Trophoblast cell (in vitro differentiated cells and primary cell): ENCODE data around the gene GRIN3A.

Experiments used
- DNase-seq, 2 donors: peaks; one replicate each; pipeline ENCODE4 v3.0.0-alpha.2; 2016
- H2AFZ ChIP-seq: 2 replicates; pipeline ENCODE4 v1.6.1; 2013; ENCODE audit warnings: low read length, moderate library complexity, mild to moderate bottlenecking; ENCODE audit not compliant: insufficient read depth, poor library complexity
- H2AK5ac ChIP-seq: 2 replicates; pipeline ENCODE4 v1.6.1; 2013; ENCODE audit warnings: mild to moderate bottlenecking, low read length
- H2BK120ac ChIP-seq: 2 replicates; pipeline ENCODE4 v1.6.1; 2013; ENCODE audit warnings: low read length, mild to moderate bottlenecking, moderate library complexity; ENCODE audit not compliant: insufficient read depth, poor library complexity
- H2BK12ac ChIP-seq: 2 replicates; pipeline ENCODE4 v1.6.1; 2013; ENCODE audit warnings: mild to moderate bottlenecking, low read length, moderate library complexity
- H2BK5ac ChIP-seq: 2 replicates; pipeline ENCODE4 v1.6.1; 2013; ENCODE audit warnings: low read length, low read depth, moderate library complexity, mild to moderate bottlenecking; ENCODE audit not compliant: poor library complexity
- H3K14ac ChIP-seq: 2 replicates; pipeline ENCODE4 v1.6.1; 2013; ENCODE audit warnings: mild to moderate bottlenecking, low read length
- H3K18ac ChIP-seq: 2 replicates; pipeline ENCODE4 v1.6.1; 2013; ENCODE audit warnings: mild to moderate bottlenecking, low read length
- H3K23ac ChIP-seq: 2 replicates; pipeline ENCODE4 v1.6.1; 2013; ENCODE audit warnings: low read length
- H3K27ac ChIP-seq: 2 replicates; pipeline ENCODE4 v1.5.1; 2013; ENCODE audit warnings: low read depth, mild to moderate bottlenecking, inconsistent platforms, low read length, moderate library complexity
- H3K27me3 ChIP-seq: 2 replicates; pipeline ENCODE4 v1.6.1; 2013; ENCODE audit warnings: inconsistent platforms, mild to moderate bottlenecking, low read length, moderate library complexity; ENCODE audit not compliant: insufficient read depth
- H3K36me3 ChIP-seq, 2 experiments: 1 replicate in 1 of 2; 2 replicates in 1 of 2; pipeline ENCODE4 v1.6.1; 2013; ENCODE audit warnings: low read length in 2 of 2, mild to moderate bottlenecking in 2 of 2, moderate library complexity in 1 of 2; ENCODE audit not compliant: insufficient read depth in 2 of 2, control insufficient read depth in 1 of 2
- H3K4ac ChIP-seq: 2 replicates; pipeline ENCODE4 v1.6.1; 2013; ENCODE audit warnings: low read depth, mild to moderate bottlenecking, low read length, moderate library complexity
- H3K4me1 ChIP-seq, 2 experiments: 1 replicate in 1 of 2; 2 replicates in 1 of 2; pipeline ENCODE4 v1.6.1; 2013; ENCODE audit warnings: low read length in 2 of 2, mild to moderate bottlenecking in 2 of 2, moderate library complexity in 1 of 2; ENCODE audit not compliant: insufficient read depth in 2 of 2, control insufficient read depth in 1 of 2
- H3K4me2 ChIP-seq: 2 replicates; pipeline ENCODE4 v1.6.1; 2013; ENCODE audit warnings: inconsistent platforms, mild to moderate bottlenecking, low read length, moderate library complexity
- H3K4me3 ChIP-seq: 2 replicates; pipeline ENCODE4 v1.5.1; 2013; ENCODE audit warnings: mild to moderate bottlenecking, low read depth, low read length, inconsistent platforms
- H3K79me1 ChIP-seq: one replicate; pipeline ENCODE4 v1.6.1; 2013; ENCODE audit warnings: low read length
- H3K79me2 ChIP-seq: 2 replicates; pipeline ENCODE4 v1.6.1; 2013; ENCODE audit warnings: low read length, mild to moderate bottlenecking; ENCODE audit not compliant: control insufficient read depth, insufficient read depth, poor library complexity
- H3K9ac ChIP-seq: 2 replicates; pipeline ENCODE4 v1.6.1; 2013; ENCODE audit warnings: mild to moderate bottlenecking, low read length
- H3K9me3 ChIP-seq: 2 replicates; pipeline ENCODE4 v1.6.1; 2013; ENCODE audit warnings: low read depth, mild to moderate bottlenecking, control low read depth, inconsistent platforms, low read length; ENCODE audit not compliant: insufficient read depth
- H4K12ac ChIP-seq: 2 replicates; pipeline ENCODE4 v1.6.1; 2013; ENCODE audit warnings: low read depth, mild to moderate bottlenecking, low read length, moderate library complexity
- H4K8ac ChIP-seq: 2 replicates; pipeline ENCODE4 v1.6.1; 2013; ENCODE audit warnings: low read depth, mild to moderate bottlenecking, low read length, moderate library complexity
- H4K91ac ChIP-seq: one replicate; pipeline ENCODE4 v1.6.1; 2013; ENCODE audit warnings: low read depth, mild to moderate bottlenecking, low read length, moderate library complexity
- WGBS: extraction: QIAGEN DNeasy Blood & Tissue Kit; methylation state at CpG from one replicate; pipeline ENCODE4 v1.1.7; 2013; ENCODE audit warnings: missing lambda C conversion rate; ENCODE audit not compliant: insufficient read length, insufficient coverage; ENCODE audit errors: extremely low coverage; 5-methylcytosine and 5-hydroxymethylcytosine counted together

Gene GRIN3A

DNA sequence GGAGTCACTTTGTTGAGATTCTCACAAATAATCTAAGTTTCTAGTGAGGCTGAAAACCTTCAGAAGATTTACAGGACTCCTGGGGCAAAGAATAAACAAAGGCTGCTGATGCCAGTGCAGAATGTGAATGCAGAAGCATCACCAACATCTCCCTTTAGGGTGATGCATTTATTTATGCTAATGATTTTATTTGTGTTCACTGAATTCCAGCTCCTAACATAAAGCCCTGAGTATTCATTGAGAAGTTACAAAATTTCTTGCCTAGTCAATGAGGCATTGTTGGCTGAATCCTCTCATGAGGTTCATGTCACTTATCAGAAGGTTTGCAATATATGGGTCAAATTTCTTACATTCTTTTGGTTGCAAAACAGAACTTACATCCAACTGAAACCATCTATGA lies 70.0 kb downstream of the GRIN3A start:
- Histone ChIP-seq H2BK12ac (no peak overlapping the region), H4K12ac (no peak overlapping the region), H2AK5ac (no peak overlapping the region), H3K36me3 (no peaks in the 10 kb centered on the region), H3K79me2 (no peaks in the 10 kb centered on the region), H4K91ac (no peak overlapping the region), H3K27ac (no peak overlapping the region), H3K27me3 (no peaks in the 10 kb centered on the region), H3K9me3 (no peaks in the 10 kb centered on the region), H3K18ac (no peak overlapping the region), H3K4me2 (no peak overlapping the region), H4K8ac (no peak overlapping the region), H2BK5ac (no peak overlapping the region), H2BK120ac (no peak overlapping the region), H3K14ac (no peak overlapping the region), H3K4ac (no peak overlapping the region), H2AFZ (no peak overlapping the region), H3K4me3 (no peak overlapping the region), H3K79me1 (no peaks in the 10 kb centered on the region), H3K23ac (no peak overlapping the region), H3K9ac (no peak overlapping the region), H3K4me1 (no peaks in the 10 kb centered on the region)
- peak in 1 of 2 donors; percentile 1 for DNase-seq

DNA sequence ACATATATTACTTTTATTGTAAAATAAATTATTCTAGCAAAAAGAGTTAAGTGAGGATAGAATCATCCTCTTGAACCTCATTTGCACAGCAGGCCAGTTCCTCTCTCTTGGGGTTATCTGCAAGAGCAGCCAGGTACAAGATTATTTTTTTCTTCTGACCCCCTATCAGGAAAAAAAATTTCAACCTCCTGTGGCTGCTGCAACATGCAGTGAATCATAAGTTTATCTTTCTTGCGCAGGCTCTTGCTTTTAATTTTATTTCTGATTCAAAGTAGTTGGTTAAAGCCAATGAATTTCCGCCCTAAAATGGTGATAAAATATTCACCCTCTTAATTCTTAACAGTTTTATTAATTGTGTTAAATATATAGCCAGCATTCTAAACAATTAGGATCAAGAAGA lies 74.0 kb downstream of the GRIN3A start:
- Histone ChIP-seq H3K27me3 (no peaks in the 10 kb centered on the region), H4K12ac (no peak overlapping the region), H4K8ac (no peak overlapping the region), H3K9me3 (no peaks in the 10 kb centered on the region), H2AFZ (no peak overlapping the region), H2BK120ac (no peak overlapping the region), H2BK5ac (no peak overlapping the region), H3K18ac (no peak overlapping the region), H3K23ac (no peak overlapping the region), H2BK12ac (no peak overlapping the region), H3K27ac (no peak overlapping the region), H3K4me3 (no peak overlapping the region), H2AK5ac (no peak overlapping the region), H3K4me1 (no peaks in the 10 kb centered on the region), H3K36me3 (no peaks in the 10 kb centered on the region), H3K79me1 (no peaks in the 10 kb centered on the region), H3K14ac (no peak overlapping the region), H3K79me2 (no peaks in the 10 kb centered on the region), H3K4ac (no peak overlapping the region), H3K4me2 (no peak overlapping the region), H3K9ac (no peak overlapping the region), H4K91ac (no peak overlapping the region)
- WGBS, result no CpG with 5 or more reads among the region's 2 CpGs
- no peak for DNase-seq

DNA sequence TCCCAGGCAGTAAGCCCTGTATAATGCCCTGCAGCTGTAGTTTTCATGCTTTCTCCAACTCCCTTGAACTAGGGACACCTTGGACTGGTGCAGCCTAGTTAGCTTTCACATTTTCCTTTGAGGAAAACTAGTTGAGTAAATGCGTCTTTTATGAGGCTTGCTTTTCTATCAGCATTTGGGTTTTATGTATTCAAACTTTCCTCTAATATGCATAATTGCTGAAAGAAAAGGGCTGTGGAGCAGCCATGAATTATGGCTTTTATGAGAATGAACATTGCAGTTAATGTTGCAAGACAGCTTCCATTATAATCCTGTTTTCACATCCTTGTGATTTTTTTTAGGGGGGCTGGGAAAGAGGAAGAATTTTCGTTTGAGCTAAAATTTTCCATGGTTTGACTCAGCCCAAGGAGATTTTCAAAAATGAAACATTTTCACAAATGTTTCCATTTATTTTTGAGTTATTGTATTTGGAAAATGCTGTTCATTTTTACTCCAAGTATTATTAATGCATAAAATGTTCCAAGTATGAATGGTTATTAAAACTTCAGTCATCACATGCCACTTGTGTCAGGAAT lies 85.8 kb downstream of the GRIN3A start:
- Histone ChIP-seq H2AFZ (no peak overlapping the region), H3K9ac (no peak overlapping the region), H2BK5ac (no peak overlapping the region), H3K14ac (no peak overlapping the region), H2BK12ac (no peak overlapping the region), H2AK5ac (no peak overlapping the region), H3K4me2 (no peak overlapping the region), H2BK120ac (no peak overlapping the region), H3K18ac (no peak overlapping the region), H3K79me2 (no peaks in the 10 kb centered on the region), H3K23ac (no peak overlapping the region), H3K79me1 (no peaks in the 10 kb centered on the region), H3K27ac (no peak overlapping the region), H3K36me3 (no peaks in the 10 kb centered on the region), H3K27me3 (no peaks in the 10 kb centered on the region), H4K12ac (no peak overlapping the region), H3K4ac (no peak overlapping the region), H3K4me1 (no peaks in the 10 kb centered on the region), H3K4me3 (no peak overlapping the region), H4K8ac (no peak overlapping the region), H4K91ac (no peak overlapping the region), H3K9me3 (no peaks in the 10 kb centered on the region)
- no peak for DNase-seq
- no CpG with 5 or more reads among the region's 2 CpGs for WGBS

DNA sequence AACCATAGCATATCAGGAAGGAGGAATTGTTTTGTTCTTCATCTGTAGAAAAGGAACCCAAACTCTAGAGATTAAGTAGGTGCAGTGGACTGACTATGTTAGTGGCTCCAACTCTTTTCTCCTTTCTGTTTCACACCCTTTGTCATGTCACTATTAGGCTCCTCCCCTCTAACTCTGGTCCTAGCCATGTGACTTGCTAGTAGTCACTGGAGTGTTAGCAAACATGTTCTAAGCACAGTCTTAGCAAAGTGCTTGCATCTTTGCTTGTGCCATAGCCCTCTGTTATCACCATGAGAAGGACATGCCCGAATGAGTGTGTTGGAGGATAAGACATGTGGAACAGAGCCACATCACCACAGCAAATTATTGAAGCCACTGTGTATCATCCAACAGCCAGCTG lies 88.3 kb downstream of the GRIN3A start:
- Histone ChIP-seq H2BK12ac (no peak overlapping the region), H2BK5ac (no peak overlapping the region), H3K4me2 (no peak overlapping the region), H3K9ac (no peak overlapping the region), H3K36me3 (no peaks in the 10 kb centered on the region), H3K4me3 (no peak overlapping the region), H3K79me1 (no peaks in the 10 kb centered on the region), H3K79me2 (no peaks in the 10 kb centered on the region), H2AK5ac (no peak overlapping the region), H4K8ac (no peak overlapping the region), H3K23ac (no peak overlapping the region), H3K4ac (no peak overlapping the region), H3K9me3 (no peaks in the 10 kb centered on the region), H4K91ac (no peak overlapping the region), H2AFZ (no peak overlapping the region), H3K14ac (no peak overlapping the region), H3K4me1 (no peaks in the 10 kb centered on the region), H3K18ac (no peak overlapping the region), H3K27me3 (no peaks in the 10 kb centered on the region), H3K27ac (no peak overlapping the region), H4K12ac (no peak overlapping the region), H2BK120ac (no peak overlapping the region)
- DNase-seq, result no peak
- WGBS, result no CpG with 5 or more reads among the region's 1 CpG
